Prostate gland (tissue), 2 donors: ENCODE data around the gene ENTPD5. TPM values are rescaled to one million over a fixed set of nuclear protein-coding genes. Genes with fewer than 3 reads are reported as not detected.

Source experiments
- DNase-seq: peaks from one replicate; pipeline ENCODE4 v3.0.0-alpha.2; 2019; ENCODE audit warnings: low spot score
- H3K27ac ChIP-seq, 2 donors: fragments of 200-600 bp; sonication (generic); 2 replicates each; pipeline ENCODE4 v1.5.1; 2017 to 2019
- H3K27me3 ChIP-seq: fragments of 200-600 bp; sonication (generic); replicated peaks from 2 replicates; pipeline ENCODE4 v1.5.1; 2019; ENCODE audit not compliant: insufficient read depth
- H3K36me3 ChIP-seq, 2 donors: fragments of 200-600 bp; sonication (generic); 1 replicate in 1 of 2; 2 replicates in 1 of 2; pipeline versions ENCODE4 v1.5.1 to v1.8.1; 2017 to 2019
- H3K4me1 ChIP-seq: fragments of 200-600 bp; sonication (generic); replicated peaks from 2 replicates; pipeline ENCODE4 v1.5.1; 2019
- H3K4me3 ChIP-seq, 2 donors: fragments of 200-600 bp; sonication (generic); 2 replicates each; pipeline ENCODE4 v1.5.1; 2017 to 2019
- H3K9me3 ChIP-seq: fragments of 200-600 bp; sonication (generic); 2 replicates; pipeline ENCODE4 v1.5.1; 2017
- CTCF ChIP-seq, 4 experiments: fragments of 200-600 bp in 2 of 4; fragments of 450-650 bp in 2 of 4; sonication (generic) in 2 of 4; IDR thresholded peaks; 1 replicate in 3 of 4; 2 replicates in 1 of 4; pipeline ENCODE4 v1.5.1; 2016 to 2019; ENCODE audit warnings: antibody characterized with exemption in 4 of 4, mild to moderate bottlenecking in 2 of 4, moderate library complexity in 2 of 4
- POLR2A ChIP-seq: fragments of 450-650 bp; IDR thresholded peaks from one replicate; pipeline ENCODE4 v1.6.1; 2016; ENCODE audit warnings: antibody characterized with exemption, mild to moderate bottlenecking
- POLR2AphosphoS5 ChIP-seq: sonication (generic); formaldehyde crosslinking; IDR thresholded peaks from one replicate; pipeline ENCODE4 v1.6.1; 2017; ENCODE audit warnings: antibody characterized with exemption
- WGBS: methylation state at CpG from one replicate; pipeline ENCODE4 v1.1.5; 2018; 5-methylcytosine and 5-hydroxymethylcytosine counted together
- intact Hi-C: fragments of 100-400 bp; cut with DNase I; formaldehyde crosslinking; loops from one replicate; pipeline ENCODE4 v1.14.2; 2022
- total RNA-seq, 2 donors: library from RNA; depleted of rRNA; stranded (reverse); fragments of >200 nt; gene quantifications; one replicate each; pipeline ENCODE4 v1.1.0, GENCODE V29; 2016

Gene ENTPD5
- total RNA-seq, 2 donors from 2014 or later, result 33.4 to 63.6 TPM

GRCh38 chr14:74062809-74063150, 43.7 kb upstream of the ENTPD5 start:
- H3K27ac ChIP-seq, result no peak overlapping the region
- H3K9me3 ChIP-seq, result no peaks in the 10 kb centered on the region
- H3K4me1 ChIP-seq, result no peaks in the 10 kb centered on the region
- peak; percentile 24 for DNase-seq
- H3K4me3 ChIP-seq, result no peak overlapping the region
- TF ChIP-seq POLR2AphosphoS5 (peak; percentile 49), POLR2A (no peak)
- intact Hi-C loops, result no loop called here
- 79% methylated on average over 2 of the region's 2 CpGs for WGBS
- no peaks in the 10 kb centered on the region for H3K27me3 ChIP-seq
- peaks cover 0 to 9% of the 10 kb centered on the region in 2 donors for H3K36me3 ChIP-seq

GRCh38 chr14:74049876-74050495, 30.9 kb upstream of the ENTPD5 start:
- Histone ChIP-seq H3K4me1 (no peaks in the 10 kb centered on the region), H3K27ac (no peak overlapping the region), H3K9me3 (no peaks in the 10 kb centered on the region), H3K4me3 (no peak overlapping the region), H3K27me3 (no peaks in the 10 kb centered on the region), H3K36me3 (no peaks in the 10 kb centered on the region)
- DNase-seq, result no peak
- 65% methylated on average over 3 of the region's 3 CpGs for WGBS
- TF ChIP-seq POLR2AphosphoS5 (no peak), POLR2A (no peak), CTCF (IDR thresholded peaks at IDR 0.05) (no peak)
- intact Hi-C loops, result no loop called here

- no peak for DNase-seq
- Histone ChIP-seq H3K27ac (no peak overlapping the region), H3K4me3 (no peak overlapping the region), H3K4me1 (no peaks in the 10 kb centered on the region), H3K27me3 (no peaks in the 10 kb centered on the region), H3K36me3 (no peaks in the 10 kb centered on the region), H3K9me3 (no peaks in the 10 kb centered on the region)
- WGBS, result 54% methylated on average over 3 of the region's 3 CpGs
- intact Hi-C loops, result no loop called here
- TF ChIP-seq POLR2AphosphoS5 (no peak), POLR2A (no peak), CTCF (IDR thresholded peaks at IDR 0.05) (no peak)
Measured at GRCh38 chr14:74048281-74048680, 29.2 kb upstream of the ENTPD5 start.

GRCh38 chr14:74045522-74045921, 26.4 kb upstream of the ENTPD5 start:
- no peak overlapping the region for H3K4me3 ChIP-seq
- H3K9me3 ChIP-seq, result no peaks in the 10 kb centered on the region
- H3K27me3 ChIP-seq, result no peaks in the 10 kb centered on the region
- H3K36me3 ChIP-seq, result no peaks in the 10 kb centered on the region
- intact Hi-C loops, result no loop called here
- no peaks in the 10 kb centered on the region for H3K4me1 ChIP-seq
- TF ChIP-seq CTCF (IDR thresholded peaks at IDR 0.05), result no peak
- TF ChIP-seq POLR2AphosphoS5, result no peak
- TF ChIP-seq POLR2A, result no peak
- DNase-seq, result no peak
- no peak overlapping the region for H3K27ac ChIP-seq
- 99% methylated on average over 4 of the region's 4 CpGs for WGBS

GRCh38 chr14:74042296-74042695, 23.2 kb upstream of the ENTPD5 start:
- TF ChIP-seq CTCF (IDR thresholded peaks at IDR 0.05) (no peak), POLR2AphosphoS5 (no peak)
- Histone ChIP-seq H3K27me3 (no peaks in the 10 kb centered on the region), H3K4me1 (no peaks in the 10 kb centered on the region), H3K27ac (no peak overlapping the region), H3K4me3 (no peak overlapping the region), H3K36me3 (no peaks in the 10 kb centered on the region), H3K9me3 (no peaks in the 10 kb centered on the region)
- intact Hi-C loops, result no loop called here
- DNase-seq, result no peak
- WGBS, result 45% methylated on average over 2 of the region's 2 CpGs
